ENCODE data around the gene HIVEP1. TPM values are rescaled to one million over a fixed set of nuclear protein-coding genes. Genes with fewer than 3 reads are reported as not detected.

HIVEP1 gene
- total and polyA plus RNA-seq, 2 of the 8 experiments (the other 6 are each of a cell fraction or from before 2014, with no cell fraction given), result 22.6 to 23.1 TPM

DNA sequence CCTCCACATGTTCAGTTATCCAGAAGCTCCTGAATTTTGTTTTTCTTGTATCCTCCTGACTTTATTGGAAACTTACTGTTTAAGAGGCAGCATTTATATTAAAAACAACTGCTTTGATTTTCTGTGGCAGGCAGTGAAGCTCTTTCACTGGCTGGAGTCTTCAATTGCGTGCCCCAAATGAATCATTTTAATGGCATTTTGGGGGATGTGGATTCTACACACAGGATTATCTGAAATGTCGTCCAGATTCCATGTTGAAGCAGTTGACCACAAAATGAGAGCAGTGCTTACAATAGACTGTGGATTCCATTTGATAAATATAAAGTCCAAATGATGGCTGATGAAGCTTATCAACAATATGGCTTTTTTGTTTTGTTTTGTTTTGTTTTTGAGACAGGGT, 41.0 kb upstream of the HIVEP1 start (continued):
- TF ChIP-seq CHD7 (IDR thresholded peaks at IDR 0.05; ENCODE audit: insufficient replicate concordance, low read length) (no peak), FOSL1 (IDR thresholded peaks at IDR 0.05; ENCODE audit: insufficient read depth, low read depth, low read length) (no peak), CEBPB (IDR thresholded peaks at IDR 0.05; ENCODE audit: low read depth, low read length) (no peak), ZNF274 (IDR thresholded peaks at IDR 0.05; ENCODE audit: borderline replicate concordance, extremely low read depth, low read length) (no peak), CHD2 (IDR thresholded peaks at IDR 0.05; ENCODE audit: low read length) (no peak)
- TF ChIP-seq, protein P1, sequence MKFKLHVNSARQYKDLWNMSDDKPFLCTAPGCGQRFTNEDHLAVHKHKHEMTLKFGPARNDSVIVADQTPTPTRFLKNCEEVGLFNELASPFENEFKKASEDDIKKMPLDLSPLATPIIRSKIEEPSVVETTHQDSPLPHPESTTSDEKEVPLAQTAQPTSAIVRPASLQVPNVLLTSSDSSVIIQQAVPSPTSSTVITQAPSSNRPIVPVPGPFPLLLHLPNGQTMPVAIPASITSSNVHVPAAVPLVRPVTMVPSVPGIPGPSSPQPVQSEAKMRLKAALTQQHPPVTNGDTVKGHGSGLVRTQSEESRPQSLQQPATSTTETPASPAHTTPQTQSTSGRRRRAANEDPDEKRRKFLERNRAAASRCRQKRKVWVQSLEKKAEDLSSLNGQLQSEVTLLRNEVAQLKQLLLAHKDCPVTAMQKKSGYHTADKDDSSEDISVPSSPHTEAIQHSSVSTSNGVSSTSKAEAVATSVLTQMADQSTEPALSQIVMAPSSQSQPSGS (IDR thresholded peaks at IDR 0.05; ENCODE audit: low read length), result no peak
- TF ChIP-seq, protein P2, sequence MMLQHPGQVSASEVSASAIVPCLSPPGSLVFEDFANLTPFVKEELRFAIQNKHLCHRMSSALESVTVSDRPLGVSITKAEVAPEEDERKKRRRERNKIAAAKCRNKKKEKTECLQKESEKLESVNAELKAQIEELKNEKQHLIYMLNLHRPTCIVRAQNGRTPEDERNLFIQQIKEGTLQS (IDR thresholded peaks at IDR 0.05; ENCODE audit: insufficient read depth, low read depth, low read length), result no peak
